HG02678 (cell line): ENCODE results near the gene SLC35E1.
A peak's percentile ranks its signal among the peaks of the same experiment; 100 is the strongest.

Experiments
- ATAC-seq: cut with Tn5 transposase; IDR thresholded peaks from one replicate; pipeline ENCODE4 v1.9.1; 2021; ENCODE audit warnings: mild to moderate bottlenecking, moderate library complexity; ENCODE audit not compliant: unreplicated experiment

Gene SLC35E1

GRCh38 chr19:16572332-16573211, at the start of gene SLC35E1:
TSS of gene SLC35E1 (minus strand) at chr19:16572415. CDS start at chr19:16572364, 51 bp downstream.
- peak; percentile 85 for ATAC-seq

DNA sequence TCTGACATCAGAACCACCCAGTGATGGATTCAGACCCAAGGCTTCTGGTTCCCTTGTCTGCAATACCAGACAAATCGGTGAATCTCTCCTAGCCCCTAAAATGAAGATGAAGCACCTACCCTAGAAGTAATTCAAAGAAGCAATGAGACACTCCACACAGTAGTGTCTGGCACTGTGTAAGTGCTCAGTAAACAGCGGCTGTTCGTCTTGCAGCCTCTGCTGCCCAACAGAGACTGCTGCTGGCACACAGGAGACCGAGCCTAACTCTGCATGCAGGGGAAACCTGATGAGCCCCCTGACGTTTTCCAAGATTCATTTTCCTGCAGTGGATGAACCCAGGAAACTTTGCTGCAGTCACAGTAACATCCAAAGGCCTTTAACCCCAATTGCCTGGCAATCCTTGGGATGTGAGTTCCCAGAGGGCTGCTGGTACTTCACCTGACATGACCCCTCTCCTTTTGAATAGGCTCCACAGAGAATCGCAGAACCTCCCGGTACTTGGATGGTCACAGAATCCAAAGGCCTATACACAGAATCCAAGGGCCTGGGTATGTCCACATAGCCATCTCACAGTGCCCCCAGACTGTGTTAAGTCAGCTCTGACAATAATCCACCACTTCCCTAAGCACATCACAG, 49.1 kb upstream of the SLC35E1 start:
- no peak for ATAC-seq

DNA sequence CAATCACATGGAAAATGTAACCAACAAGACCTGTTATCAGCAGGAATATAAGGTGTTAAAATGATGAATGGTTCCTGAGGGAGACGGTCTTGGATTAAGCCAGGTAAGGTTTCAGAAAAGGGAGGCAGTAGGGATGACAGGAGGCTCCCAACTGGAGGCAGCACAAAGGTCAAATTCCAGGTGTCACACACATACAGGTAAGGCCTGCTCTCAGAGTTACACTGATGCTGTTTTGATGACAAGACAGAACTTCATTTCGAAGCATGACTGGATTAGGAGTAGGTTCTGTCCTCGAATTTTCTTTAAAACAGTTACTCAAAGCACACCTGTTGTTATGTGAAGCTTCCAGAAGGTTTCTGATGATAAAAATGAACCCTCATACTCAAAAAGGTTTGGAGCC, 48.4 kb upstream of the SLC35E1 start:
- no peak for ATAC-seq

DNA sequence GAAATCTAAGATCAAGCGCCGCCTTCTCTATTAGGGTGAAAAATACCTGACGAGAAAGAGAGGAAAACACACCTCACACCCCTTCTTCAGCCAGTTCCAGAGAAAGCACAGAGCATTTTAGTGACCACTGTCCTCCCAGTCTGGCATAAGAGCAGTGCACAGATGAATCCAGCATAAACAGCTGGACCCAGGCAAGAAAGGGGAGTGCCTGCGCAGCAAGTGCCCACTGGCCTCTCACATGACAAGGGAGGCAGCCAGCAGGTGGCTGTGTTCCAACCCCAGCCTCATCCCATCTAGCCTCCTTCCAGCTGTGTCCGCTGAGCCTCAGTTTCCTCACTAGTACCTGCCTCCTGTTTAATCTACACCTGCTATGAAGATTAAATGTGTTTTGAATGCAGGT, 47.8 kb upstream of the SLC35E1 start:
- ATAC-seq = no peak

DNA sequence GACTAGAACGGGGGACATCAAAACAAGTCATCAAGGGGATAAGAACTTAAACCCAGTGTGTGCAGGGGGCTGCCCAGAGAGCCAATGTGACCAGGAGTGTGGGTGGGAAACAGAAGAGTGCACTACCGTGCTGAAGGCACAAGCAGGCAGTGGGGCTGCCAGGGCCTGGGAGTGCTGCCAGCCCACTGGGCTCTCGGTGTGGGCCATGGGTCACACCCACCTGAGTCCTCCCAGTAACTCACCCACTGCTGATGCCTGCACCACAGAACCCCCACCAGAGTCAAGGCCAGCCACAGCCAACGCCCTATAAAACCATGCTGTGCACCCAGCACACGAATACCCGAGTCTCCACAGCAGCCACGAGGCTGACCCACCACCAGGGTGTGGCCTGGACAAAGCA, 47.2 kb upstream of the SLC35E1 start:
- ATAC-seq = no peak

- ATAC-seq = no peak
Observed at GRCh38 chr19:16618248-16618647, 46.0 kb upstream of the SLC35E1 start.

DNA sequence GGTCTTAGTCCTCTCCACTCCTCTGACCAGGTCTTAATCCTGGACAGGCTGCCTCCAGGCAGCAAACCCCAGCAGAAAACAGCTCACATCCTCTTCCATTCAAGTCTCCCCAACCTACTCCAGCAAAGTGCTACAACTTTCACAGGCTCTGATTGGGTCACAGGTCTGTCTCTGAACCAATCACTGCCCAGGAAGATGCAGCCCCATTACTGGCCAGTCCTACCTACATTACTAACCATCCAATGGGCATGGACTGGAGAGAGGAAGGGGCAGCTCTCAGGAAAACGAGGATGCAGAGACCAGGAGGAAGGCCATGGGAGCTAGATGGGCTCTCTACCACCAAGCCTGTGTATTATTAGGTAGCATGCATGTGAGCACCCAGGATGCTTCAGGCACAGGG, 43.6 kb upstream of the SLC35E1 start:
- no peak for ATAC-seq

GRCh38 chr19:16614941-16615340, 42.7 kb upstream of the SLC35E1 start:
- no peak for ATAC-seq

GRCh38 chr19:16613841-16614240, 41.6 kb upstream of the SLC35E1 start:
- no peak for ATAC-seq

DNA sequence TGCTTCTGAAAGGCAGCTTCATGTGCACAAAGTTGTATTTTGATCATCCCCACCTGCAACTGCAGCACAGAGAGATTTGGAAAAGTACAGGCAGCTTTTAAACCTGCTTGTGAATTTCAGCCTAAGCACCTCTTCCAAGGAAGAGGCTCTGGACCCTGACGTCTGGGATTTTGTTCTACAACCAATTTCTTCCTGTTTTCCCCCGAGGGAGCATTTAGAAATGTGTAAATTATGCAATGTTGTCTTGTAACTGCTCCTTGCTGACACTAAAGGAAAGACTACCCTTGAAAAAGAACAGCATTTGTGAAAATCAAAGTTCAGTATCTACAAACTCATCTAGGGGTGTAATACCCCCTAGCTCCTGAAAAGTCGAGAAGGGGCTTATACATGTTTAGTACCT, 40.4 kb upstream of the SLC35E1 start:
- no peak for ATAC-seq

DNA sequence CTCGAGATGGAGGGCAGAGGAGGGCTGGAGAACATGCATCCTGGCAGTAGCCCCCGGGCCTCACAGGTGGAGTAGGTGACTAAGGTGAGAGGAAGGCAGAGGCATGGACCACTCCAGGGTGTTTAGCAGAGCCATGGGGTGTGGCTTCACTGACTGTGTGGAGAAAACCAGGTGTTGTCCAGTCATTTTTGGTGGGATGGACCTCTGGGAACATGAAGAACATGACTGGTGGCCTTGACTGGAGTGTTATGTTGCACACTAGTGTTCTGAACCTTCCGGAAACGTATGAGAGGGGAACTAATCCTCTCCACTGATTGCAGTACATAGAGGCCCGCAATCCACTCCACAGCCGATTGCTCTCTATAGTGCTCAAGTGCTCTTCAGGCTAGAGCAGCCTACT, 38.9 kb upstream of the SLC35E1 start:
- no peak for ATAC-seq

DNA sequence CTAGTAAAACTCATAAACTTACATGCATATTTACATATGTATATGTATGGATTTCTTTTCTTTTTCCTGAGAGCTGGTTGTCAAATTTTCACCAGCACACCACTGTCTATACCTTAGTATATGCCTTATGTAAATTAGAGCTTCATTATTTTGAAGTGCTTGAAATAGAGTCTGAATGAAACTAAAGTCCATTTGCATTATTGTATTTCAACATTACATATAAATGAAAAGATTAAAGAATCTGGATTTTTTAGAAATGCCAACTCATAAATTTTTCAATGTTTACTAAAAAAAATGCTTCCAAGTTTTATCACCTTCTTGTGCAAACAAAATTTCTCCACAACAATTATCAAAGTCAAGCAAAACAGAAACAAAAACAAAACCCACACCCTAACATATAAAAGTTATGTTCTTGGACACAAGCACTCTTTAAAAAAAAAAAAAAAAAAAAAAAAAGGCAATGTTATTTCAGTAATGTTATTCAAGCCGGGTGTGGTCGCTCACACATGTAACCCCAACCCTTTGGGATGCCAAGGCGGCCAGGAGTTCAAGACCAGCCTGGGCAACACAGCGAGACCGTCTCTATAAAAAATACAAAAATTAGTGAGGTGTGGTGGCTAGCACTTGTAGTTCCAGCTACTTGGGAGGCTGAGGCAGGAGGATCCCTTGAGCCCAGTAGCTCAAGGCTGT, 37.4 kb upstream of the SLC35E1 start:
- ATAC-seq = no peak

DNA sequence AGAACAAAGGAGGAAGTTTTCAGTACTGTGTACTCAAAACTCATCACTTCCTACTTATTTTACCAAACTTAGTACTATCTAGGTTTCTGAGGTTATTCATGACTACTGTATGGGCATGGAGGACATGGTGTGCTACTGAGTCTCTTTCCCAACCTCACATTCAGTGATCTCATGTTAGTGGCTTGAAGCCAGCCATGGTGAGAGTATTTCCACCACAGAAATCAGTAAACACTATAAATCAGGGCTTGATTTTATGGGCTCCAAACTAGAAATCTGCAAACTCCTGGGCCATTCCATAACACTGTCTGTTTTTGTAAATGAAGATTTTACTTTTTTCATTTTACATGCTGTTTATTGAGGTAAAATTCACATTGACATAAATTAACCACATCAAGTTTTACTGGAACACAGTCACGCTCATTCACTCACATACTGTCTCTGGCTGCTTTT, 36.1 kb upstream of the SLC35E1 start:
- no peak for ATAC-seq

DNA sequence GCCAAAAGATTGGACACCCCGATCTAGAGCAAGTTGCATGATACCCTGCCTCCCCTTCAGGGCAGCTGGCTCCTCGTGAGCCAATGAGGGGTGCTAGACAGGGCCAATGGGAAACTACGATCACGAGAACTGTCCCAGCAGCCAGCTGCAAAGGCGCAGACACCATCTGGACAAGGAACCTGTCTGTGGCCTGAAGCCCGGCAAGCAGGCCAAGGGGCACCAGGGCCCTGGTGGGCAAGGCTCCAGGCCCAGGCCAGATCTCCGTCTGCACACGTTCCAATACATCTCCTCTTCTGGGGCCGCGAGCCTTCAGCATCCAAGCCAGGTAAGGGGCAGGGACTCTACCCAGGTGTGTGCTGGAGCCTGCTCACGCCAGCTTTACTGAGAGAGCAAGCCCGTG, 35.6 kb upstream of the SLC35E1 start:
- no peak for ATAC-seq

DNA sequence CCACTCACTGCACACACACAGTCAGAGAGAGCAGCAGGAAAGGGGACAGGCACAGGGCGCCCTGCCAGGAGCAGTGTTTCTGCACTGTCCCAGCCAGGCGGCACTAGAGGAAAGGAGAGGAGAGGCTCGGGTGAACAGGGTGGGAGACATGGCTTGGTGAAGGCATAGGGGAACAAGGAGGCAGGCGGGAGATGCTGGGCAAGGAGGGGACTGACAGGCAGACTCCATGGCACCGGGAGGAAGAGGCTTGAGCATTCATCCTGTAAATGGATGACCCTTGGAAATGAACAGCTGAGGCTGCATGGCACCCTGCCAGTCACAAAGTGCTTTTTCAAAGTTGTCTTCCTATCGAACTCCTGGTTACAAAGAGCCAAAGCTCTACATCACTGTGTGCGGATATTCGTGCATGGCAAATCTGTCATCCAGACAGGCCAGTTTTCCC, 33.4 kb upstream of the SLC35E1 start:
- ATAC-seq = no peak

DNA sequence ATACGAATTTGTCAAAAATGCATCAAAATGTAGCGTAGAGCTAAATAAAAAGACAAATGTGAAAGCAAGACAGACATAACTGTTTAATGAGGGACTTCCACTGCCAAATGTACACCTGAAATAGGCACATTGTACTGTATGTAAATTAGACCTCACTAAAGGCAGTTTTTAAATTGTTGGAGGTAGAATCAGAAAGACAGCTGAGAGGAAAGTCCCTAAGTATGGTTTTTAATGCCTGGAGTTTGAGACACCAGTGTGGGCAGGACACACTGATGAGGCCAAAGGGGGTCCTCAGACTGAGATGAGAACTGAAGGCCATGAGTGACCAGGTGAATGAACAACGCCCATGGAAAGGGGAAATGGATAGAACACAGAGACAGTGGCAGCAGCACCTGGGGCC, 32.9 kb upstream of the SLC35E1 start:
- no peak for ATAC-seq

- no peak for ATAC-seq
Observed at GRCh38 chr19:16604615-16605014, 32.4 kb upstream of the SLC35E1 start.

DNA sequence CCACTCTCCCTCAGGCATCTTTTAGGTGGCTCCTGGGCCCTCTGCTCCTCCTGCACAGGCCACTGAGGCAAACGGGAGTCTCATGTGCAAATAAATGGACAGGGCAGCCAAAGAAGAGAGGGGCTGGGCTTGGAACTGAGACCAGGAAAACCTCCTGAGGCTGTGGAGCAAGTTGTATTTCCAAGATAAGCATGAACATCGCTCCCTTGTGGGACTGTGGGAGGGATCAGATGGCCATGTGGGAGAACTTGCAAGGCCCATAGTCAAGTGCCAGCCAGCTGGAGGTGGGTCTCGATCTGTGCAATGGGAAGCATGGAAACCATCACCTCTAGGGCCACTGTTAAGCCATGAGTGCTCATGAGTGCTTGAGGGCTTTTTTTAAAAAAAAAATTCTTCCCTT, 30.9 kb upstream of the SLC35E1 start:
- no peak for ATAC-seq

GRCh38 chr19:16601378-16602052, 29.3 kb upstream of the SLC35E1 start:
- ATAC-seq = no peak

GRCh38 chr19:16600824-16601223, 28.6 kb upstream of the SLC35E1 start:
- ATAC-seq = no peak
